ENCODE data around the gene ADAMTS17. TPM values are rescaled to one million over a fixed set of nuclear protein-coding genes. Genes with fewer than 3 reads are reported as not detected.

The ADAMTS17 gene
- total RNA-seq, 1 experiment from 2014 or later: 1.8 TPM

GRCh38 chr15:100174904-100175275, 166.9 kb downstream of the ADAMTS17 start (continued):
- no peak for TF ChIP-seq NFE2L1 (CRISPR knock-in tag; IDR thresholded peaks at IDR 0.05)
- TF ChIP-seq, protein P1, sequence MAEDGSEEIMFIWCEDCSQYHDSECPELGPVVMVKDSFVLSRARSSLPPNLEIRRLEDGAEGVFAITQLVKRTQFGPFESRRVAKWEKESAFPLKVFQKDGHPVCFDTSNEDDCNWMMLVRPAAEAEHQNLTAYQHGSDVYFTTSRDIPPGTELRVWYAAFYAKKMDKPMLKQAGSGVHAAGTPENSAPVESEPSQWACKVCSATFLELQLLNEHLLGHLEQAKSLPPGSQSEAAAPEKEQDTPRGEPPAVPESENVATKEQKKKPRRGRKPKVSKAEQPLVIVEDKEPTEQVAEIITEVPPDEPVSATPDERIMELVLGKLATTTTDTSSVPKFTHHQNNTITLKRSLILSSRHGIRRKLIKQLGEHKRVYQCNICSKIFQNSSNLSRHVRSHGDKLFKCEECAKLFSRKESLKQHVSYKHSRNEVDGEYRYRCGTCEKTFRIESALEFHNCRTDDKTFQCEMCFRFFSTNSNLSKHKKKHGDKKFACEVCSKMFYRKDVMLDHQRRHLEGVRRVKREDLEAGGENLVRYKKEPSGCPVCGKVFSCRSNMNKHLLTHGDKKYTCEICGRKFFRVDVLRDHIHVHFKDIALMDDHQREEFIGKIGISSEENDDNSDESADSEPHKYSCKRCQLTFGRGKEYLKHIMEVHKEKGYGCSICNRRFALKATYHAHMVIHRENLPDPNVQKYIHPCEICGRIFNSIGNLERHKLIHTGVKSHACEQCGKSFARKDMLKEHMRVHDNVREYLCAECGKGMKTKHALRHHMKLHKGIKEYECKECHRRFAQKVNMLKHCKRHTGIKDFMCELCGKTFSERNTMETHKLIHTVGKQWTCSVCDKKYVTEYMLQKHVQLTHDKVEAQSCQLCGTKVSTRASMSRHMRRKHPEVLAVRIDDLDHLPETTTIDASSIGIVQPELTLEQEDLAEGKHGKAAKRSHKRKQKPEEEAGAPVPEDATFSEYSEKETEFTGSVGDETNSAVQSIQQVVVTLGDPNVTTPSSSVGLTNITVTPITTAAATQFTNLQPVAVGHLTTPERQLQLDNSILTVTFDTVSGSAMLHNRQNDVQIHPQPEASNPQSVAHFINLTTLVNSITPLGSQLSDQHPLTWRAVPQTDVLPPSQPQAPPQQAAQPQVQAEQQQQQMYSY (CRISPR knock-in tag; IDR thresholded peaks at IDR 0.05): no peak
- TF ChIP-seq TCF7 (CRISPR knock-in tag; IDR thresholded peaks at IDR 0.05; ENCODE audit: low read depth): no peak
- TF ChIP-seq GRHL2 (CRISPR knock-in tag; IDR thresholded peaks at IDR 0.05; ENCODE audit: insufficient replicate concordance, severe bottlenecking): no peak

GRCh38 chr15:100174159-100174903, 167.4 kb downstream of the ADAMTS17 start:
- H3K4me3 Mint-ChIP-seq: no peak overlapping the region
- no peak for DNase-seq (ENCODE audit: low spot score)
- no peak overlapping the region for H3K27ac Mint-ChIP-seq
- H3K27me3 Mint-ChIP-seq (ENCODE audit: low read depth): no peaks in the 10 kb centered on the region
- no peak for ATAC-seq
- TF ChIP-seq SOX15 (CRISPR knock-in tag; IDR thresholded peaks at IDR 0.05) (no peak), ZNF138 (CRISPR knock-in tag; conservative IDR thresholded peaks at IDR 0.05) (no peak), ESRRA (CRISPR knock-in tag; IDR thresholded peaks at IDR 0.05; ENCODE audit: borderline replicate concordance) (no peak), FOXK1 (CRISPR knock-in tag; IDR thresholded peaks at IDR 0.05) (no peak), NFATC4 (CRISPR knock-in tag; IDR thresholded peaks at IDR 0.05) (no peak), MYBL2 (CRISPR knock-in tag; IDR thresholded peaks at IDR 0.05) (no peak), PRRX2 (CRISPR knock-in tag; IDR thresholded peaks at IDR 0.05) (no peak), NR1H2 (CRISPR knock-in tag; IDR thresholded peaks at IDR 0.05) (no peak), E2F5 (CRISPR knock-in tag; IDR thresholded peaks at IDR 0.05) (no peak), ZNF671 (CRISPR knock-in tag; IDR thresholded peaks at IDR 0.05) (no peak), SMAD4 (CRISPR knock-in tag; IDR thresholded peaks at IDR 0.05) (no peak), GABPB1 (CRISPR knock-in tag; IDR thresholded peaks at IDR 0.05) (no peak)
- TF ChIP-seq, protein P2, sequence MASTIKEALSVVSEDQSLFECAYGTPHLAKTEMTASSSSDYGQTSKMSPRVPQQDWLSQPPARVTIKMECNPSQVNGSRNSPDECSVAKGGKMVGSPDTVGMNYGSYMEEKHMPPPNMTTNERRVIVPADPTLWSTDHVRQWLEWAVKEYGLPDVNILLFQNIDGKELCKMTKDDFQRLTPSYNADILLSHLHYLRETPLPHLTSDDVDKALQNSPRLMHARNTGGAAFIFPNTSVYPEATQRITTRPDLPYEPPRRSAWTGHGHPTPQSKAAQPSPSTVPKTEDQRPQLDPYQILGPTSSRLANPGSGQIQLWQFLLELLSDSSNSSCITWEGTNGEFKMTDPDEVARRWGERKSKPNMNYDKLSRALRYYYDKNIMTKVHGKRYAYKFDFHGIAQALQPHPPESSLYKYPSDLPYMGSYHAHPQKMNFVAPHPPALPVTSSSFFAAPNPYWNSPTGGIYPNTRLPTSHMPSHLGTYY (CRISPR knock-in tag; IDR thresholded peaks at IDR 0.05): no peak
- TF ChIP-seq, protein P3, sequence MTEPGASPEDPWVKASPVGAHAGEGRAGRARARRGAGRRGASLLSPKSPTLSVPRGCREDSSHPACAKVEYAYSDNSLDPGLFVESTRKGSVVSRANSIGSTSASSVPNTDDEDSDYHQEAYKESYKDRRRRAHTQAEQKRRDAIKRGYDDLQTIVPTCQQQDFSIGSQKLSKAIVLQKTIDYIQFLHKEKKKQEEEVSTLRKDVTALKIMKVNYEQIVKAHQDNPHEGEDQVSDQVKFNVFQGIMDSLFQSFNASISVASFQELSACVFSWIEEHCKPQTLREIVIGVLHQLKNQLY (CRISPR knock-in tag; IDR thresholded peaks at IDR 0.05): no peak
- TF ChIP-seq, protein P4, sequence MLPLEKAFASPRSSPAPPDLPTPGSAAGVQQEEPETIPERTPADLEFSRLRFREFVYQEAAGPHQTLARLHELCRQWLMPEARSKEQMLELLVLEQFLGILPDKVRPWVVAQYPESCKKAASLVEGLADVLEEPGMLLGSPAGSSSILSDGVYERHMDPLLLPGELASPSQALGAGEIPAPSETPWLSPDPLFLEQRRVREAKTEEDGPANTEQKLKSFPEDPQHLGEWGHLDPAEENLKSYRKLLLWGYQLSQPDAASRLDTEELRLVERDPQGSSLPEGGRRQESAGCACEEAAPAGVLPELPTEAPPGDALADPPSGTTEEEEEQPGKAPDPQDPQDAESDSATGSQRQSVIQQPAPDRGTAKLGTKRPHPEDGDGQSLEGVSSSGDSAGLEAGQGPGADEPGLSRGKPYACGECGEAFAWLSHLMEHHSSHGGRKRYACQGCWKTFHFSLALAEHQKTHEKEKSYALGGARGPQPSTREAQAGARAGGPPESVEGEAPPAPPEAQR (CRISPR knock-in tag; IDR thresholded peaks at IDR 0.05): no peak
- ChIA-PET POLR2A (no interaction called here), CTCF (no interaction called here)
- peaks cover 13% of the 10 kb centered on the region for H3K9me3 Mint-ChIP-seq
- peaks cover 15% of the 10 kb centered on the region for H3K4me1 Mint-ChIP-seq
- H3K36me3 Mint-ChIP-seq: no peaks in the 10 kb centered on the region; the same call in 1 of the 2 replicates
